CD4-positive, CD25-positive, alpha-beta regulatory T cell (primary cell): ENCODE results near the gene PXK. TPM values are rescaled to one million over a fixed set of nuclear protein-coding genes. Genes with fewer than 3 reads are reported as not detected.
"Not testable (repeated sequence)": the region's sequence is repeated elsewhere in the genome, so short reads cannot be mapped to it uniquely, and the experiment has no call there.

Experiments
- ATAC-seq, 2 donors: fragments of 150-1000 bp; cut with Tn5 transposase; one replicate each; pipeline ENCODE4 v1.10.0; 2021; ENCODE audit warnings: low read depth in 2 of 2, moderate number of reproducible peaks in 2 of 2, moderate library complexity in 1 of 2
- DNase-seq, 3 donors: peaks; one replicate each; pipeline versions ENCODE4 v3.0.0 to v3.0.0-alpha.2; 2012 to 2022; ENCODE audit warnings: mixed read lengths in 1 of 3
- H3K27ac ChIP-seq: one replicate; pipeline ENCODE4 v1.7.0; 2013; ENCODE audit warnings: mild to moderate bottlenecking, low read length; ENCODE audit not compliant: insufficient read depth, poor library complexity, severe bottlenecking
- H3K27me3 ChIP-seq: one replicate; pipeline ENCODE4 v1.7.0; 2013; ENCODE audit warnings: low read length; ENCODE audit not compliant: control insufficient read depth, insufficient read depth
- H3K36me3 ChIP-seq: one replicate; pipeline ENCODE4 v1.7.0; 2013; ENCODE audit warnings: mild to moderate bottlenecking, low read length, moderate library complexity; ENCODE audit not compliant: control insufficient read depth, insufficient read depth
- H3K4me1 ChIP-seq: 2 replicates; pipeline ENCODE4 v1.7.0; 2013; ENCODE audit warnings: mild to moderate bottlenecking, low read length; ENCODE audit not compliant: insufficient read depth, control insufficient read depth, poor library complexity, severe bottlenecking
- H3K4me3 ChIP-seq: one replicate; pipeline ENCODE4 v1.7.0; 2013; ENCODE audit warnings: low read depth, mild to moderate bottlenecking, low read length, moderate library complexity
- H3K9me3 ChIP-seq, 2 experiments: 1 replicate in 1 of 2; 2 replicates in 1 of 2; pipeline ENCODE4 v1.7.0; 2013; ENCODE audit warnings: low read length in 2 of 2, mild to moderate bottlenecking in 1 of 2, moderate library complexity in 1 of 2; ENCODE audit not compliant: control insufficient read depth in 2 of 2
- H3K27ac Mint-ChIP-seq, 3 donors: one replicate each; pipeline ENCODE4 v1.8.0; 2020 to 2022; ENCODE audit warnings: mild to moderate bottlenecking in 3 of 3, mixed read lengths in 3 of 3, moderate library complexity in 2 of 3
- H3K27me3 Mint-ChIP-seq: one replicate; pipeline ENCODE4 v1.8.0; 2022; ENCODE audit warnings: mild to moderate bottlenecking, mixed read lengths
- H3K36me3 Mint-ChIP-seq: one replicate; pipeline ENCODE4 v1.8.0; 2020; ENCODE audit warnings: mixed read lengths
- H3K4me1 Mint-ChIP-seq, 4 donors: one replicate each; pipeline ENCODE4 v1.8.0; 2020 to 2022; ENCODE audit warnings: mixed read lengths in 4 of 4, mild to moderate bottlenecking in 1 of 4
- H3K4me3 Mint-ChIP-seq, 4 donors: one replicate each; pipeline ENCODE4 v1.8.0; 2020 to 2022; ENCODE audit warnings: mild to moderate bottlenecking in 4 of 4, mixed read lengths in 4 of 4, moderate library complexity in 3 of 4
- H3K9me3 Mint-ChIP-seq, 7 donors: one replicate each; pipeline ENCODE4 v1.8.0; 2020 to 2022; ENCODE audit warnings: mixed read lengths in 7 of 7, mild to moderate bottlenecking in 3 of 7, moderate library complexity in 2 of 7
- polyA plus RNA-seq, 4 donors: library from polyadenylated mRNA; unstranded; fragments of 300-500 nt; fragmentation: Illumina TruSeq; gene quantifications; one replicate each; pipeline ENCODE4 v1.2.3, GENCODE V29; 2021
- total RNA-seq: library from RNA; stranded (reverse); gene quantifications from one replicate; pipeline ENCODE4 v1.2.3, GENCODE V29; 2022

The PXK gene
- total and polyA plus RNA-seq, 5 donors from 2014 or later, result 21.8 to 32.6 (median 31.8) TPM

GRCh38 chr3:58333206-58334012 is 717 bp downstream of the PXK start:
- H3K4me1 Mint-ChIP-seq, result peaks cover 19 to 45% (median 38%) of the 10 kb centered on the region in 4 donors
- H3K36me3 Mint-ChIP-seq, result peaks cover 3% of the 10 kb centered on the region
- Histone ChIP-seq H3K27me3 (no peaks in the 10 kb centered on the region), H3K27ac (no peak overlapping the region), H3K4me1 (peaks cover 29% of the 10 kb centered on the region), H3K4me3 (peak overlapping the region; percentile 83), H3K36me3 (no peaks in the 10 kb centered on the region), H3K9me3 (no peaks in the 10 kb centered on the region)
- H3K4me3 Mint-ChIP-seq, result peak overlapping the region; percentile 99 to 100 (median 100)
- peaks cover 0 to 1% (median 0%) of the 10 kb centered on the region in 7 donors for H3K9me3 Mint-ChIP-seq
- DNase-seq, result peak in 2 of 3 donors; percentile 22 to 56
- peak overlapping the region; percentile 65 to 96 (median 95) for H3K27ac Mint-ChIP-seq
- peaks cover 5% of the 10 kb centered on the region for H3K27me3 Mint-ChIP-seq
- ATAC-seq, result peak; percentile 13 to 25

- no peak for ATAC-seq
- H3K36me3 Mint-ChIP-seq, result peaks cover 5% of the 10 kb centered on the region
- peaks cover 5% of the 10 kb centered on the region for H3K27me3 Mint-ChIP-seq
- H3K4me3 Mint-ChIP-seq, result peak overlapping the region; percentile 99 to 100 (median 100)
- Histone ChIP-seq H3K27ac (no peak overlapping the region), H3K4me1 (peaks cover 29% of the 10 kb centered on the region), H3K27me3 (no peaks in the 10 kb centered on the region), H3K9me3 (no peaks in the 10 kb centered on the region), H3K4me3 (peak overlapping the region; percentile 83), H3K36me3 (no peaks in the 10 kb centered on the region)
- DNase-seq, result no peak
- H3K4me1 Mint-ChIP-seq, result peaks cover 19 to 45% (median 39%) of the 10 kb centered on the region in 4 donors
- H3K9me3 Mint-ChIP-seq, result no peaks in the 10 kb centered on the region
- H3K27ac Mint-ChIP-seq, result peak overlapping the region; percentile 65 to 96 (median 95)
Measured at GRCh38 chr3:58334013-58334321, 1.3 kb downstream of the PXK start.

GRCh38 chr3:58334506-58334884 is 1.8 kb downstream of the PXK start:
- Histone ChIP-seq H3K27ac (no peak overlapping the region), H3K9me3 (no peaks in the 10 kb centered on the region), H3K4me3 (peak overlapping the region; percentile 83), H3K36me3 (no peaks in the 10 kb centered on the region), H3K27me3 (no peaks in the 10 kb centered on the region), H3K4me1 (peaks cover 29% of the 10 kb centered on the region)
- Mint-ChIP-seq H3K4me3 (peak overlapping the region; percentile 58 to 100 (median 100)), H3K9me3 (no peaks in the 10 kb centered on the region), H3K4me1 (peaks cover 19 to 45% (median 40%) of the 10 kb centered on the region in 4 donors), H3K36me3 (peaks cover 7% of the 10 kb centered on the region), H3K27ac (peak overlapping the region in 1 of 3 donors; percentile 43), H3K27me3 (peaks cover 5% of the 10 kb centered on the region)
- no peak for DNase-seq
- no peak for ATAC-seq

GRCh38 chr3:58335652-58335947 is 2.9 kb downstream of the PXK start:
- Histone ChIP-seq H3K4me3 (no peak overlapping the region), H3K4me1 (peaks cover 29% of the 10 kb centered on the region), H3K27me3 (no peaks in the 10 kb centered on the region), H3K36me3 (no peaks in the 10 kb centered on the region), H3K27ac (no peak overlapping the region), H3K9me3 (no peaks in the 10 kb centered on the region)
- no peak for ATAC-seq
- Mint-ChIP-seq H3K36me3 (peaks cover 7% of the 10 kb centered on the region), H3K27ac (no peak overlapping the region), H3K27me3 (peaks cover 5% of the 10 kb centered on the region), H3K4me3 (peak overlapping the region in 2 of 4 donors; percentile 81 to 99), H3K4me1 (peaks cover 19 to 45% (median 41%) of the 10 kb centered on the region in 4 donors), H3K9me3 (no peaks in the 10 kb centered on the region)
- no peak for DNase-seq

- H3K27me3 Mint-ChIP-seq, result peaks cover 5% of the 10 kb centered on the region
- peaks cover 12% of the 10 kb centered on the region for H3K36me3 Mint-ChIP-seq
- ATAC-seq, result no peak
- peaks cover 3% of the 10 kb centered on the region for H3K36me3 ChIP-seq
- H3K4me3 ChIP-seq, result no peak overlapping the region
- DNase-seq, result no peak
- H3K4me1 ChIP-seq, result peaks cover 29% of the 10 kb centered on the region
- H3K4me3 Mint-ChIP-seq, result no peak overlapping the region
- H3K9me3 Mint-ChIP-seq, result no peaks in the 10 kb centered on the region
- peaks cover 19 to 45% (median 41%) of the 10 kb centered on the region in 4 donors for H3K4me1 Mint-ChIP-seq
- H3K27me3 ChIP-seq, result no peaks in the 10 kb centered on the region
- no peak overlapping the region for H3K27ac ChIP-seq
- no peaks in the 10 kb centered on the region for H3K9me3 ChIP-seq
- H3K27ac Mint-ChIP-seq, result no peak overlapping the region
Measured at GRCh38 chr3:58336135-58336882, 3.6 kb downstream of the PXK start.

GRCh38 chr3:58337190-58337589 is 4.5 kb downstream of the PXK start:
- H3K4me3 Mint-ChIP-seq, result no peak overlapping the region
- Histone ChIP-seq H3K9me3 (no peaks in the 10 kb centered on the region), H3K36me3 (peaks cover 3% of the 10 kb centered on the region), H3K27ac (no peak overlapping the region), H3K27me3 (no peaks in the 10 kb centered on the region), H3K4me3 (no peak overlapping the region), H3K4me1 (peaks cover 28% of the 10 kb centered on the region)
- ATAC-seq, result no peak
- DNase-seq, result no peak
- peaks cover 19 to 41% (median 41%) of the 10 kb centered on the region in 4 donors for H3K4me1 Mint-ChIP-seq
- peaks cover 5% of the 10 kb centered on the region for H3K27me3 Mint-ChIP-seq
- peaks cover 12% of the 10 kb centered on the region for H3K36me3 Mint-ChIP-seq
- H3K27ac Mint-ChIP-seq, result no peak overlapping the region
- H3K9me3 Mint-ChIP-seq, result no peaks in the 10 kb centered on the region

- not testable (repeated sequence) for H3K27ac ChIP-seq, H3K27me3 Mint-ChIP-seq, H3K9me3 ChIP-seq, H3K36me3 ChIP-seq, H3K4me3 ChIP-seq, DNase-seq, ATAC-seq, H3K9me3 Mint-ChIP-seq, H3K27me3 ChIP-seq, H3K27ac Mint-ChIP-seq
- Mint-ChIP-seq H3K4me3 (peak overlapping the region in 1 of 4 donors; percentile 32), H3K36me3 (peaks cover 17% of the 10 kb centered on the region), H3K4me1 (peaks cover 12 to 42% (median 34%) of the 10 kb centered on the region in 4 donors)
- H3K4me1 ChIP-seq, result peaks cover 14% of the 10 kb centered on the region
Measured at GRCh38 chr3:58339146-58339545, 6.5 kb downstream of the PXK start.
